Measurements from ENCODE around the gene TEAD1. TPM values are rescaled to one million over a fixed set of nuclear protein-coding genes. Genes with fewer than 3 reads are reported as not detected.

The TEAD1 gene
- total and polyA plus RNA-seq, 10 of the 15 experiments (the other 5 are each of a cell fraction or from before 2014, with no cell fraction given) = 0.01 to 0.59 (median 0.04) TPM; not detected in 6

DNA sequence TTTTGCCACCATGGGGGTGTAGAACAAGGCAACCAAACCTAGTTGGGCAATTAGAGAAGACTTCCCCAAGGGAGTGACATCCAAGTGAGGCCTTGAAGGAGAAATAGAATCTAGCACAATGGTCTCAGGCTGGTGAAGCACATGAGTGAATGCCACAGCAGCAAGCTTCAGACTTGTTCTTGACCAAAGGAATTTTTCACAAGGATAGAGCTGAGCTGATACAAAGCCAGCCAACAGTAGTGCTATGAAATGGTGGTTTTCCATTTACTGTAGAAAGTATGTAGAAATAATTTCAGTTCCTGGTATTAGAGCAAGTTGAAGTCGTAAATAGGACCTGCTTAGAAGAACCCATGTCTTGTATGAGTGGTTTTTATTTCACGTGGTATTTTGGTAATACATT lies 186.6 kb downstream of the TEAD1 start:
- no peaks in the 10 kb centered on the region for H3K36me3 ChIP-seq (ENCODE audit: control insufficient read depth in 2 of 2, insufficient read depth in 2 of 2, low read length in 1 of 2)
- SMC1A ChIA-PET (ENCODE audit: uncharacterized antibody, unreplicated experiment) = no interaction called here
- FAIRE-seq = no peak
- H3K9me3 ChIP-seq (replicated peaks; ENCODE audit: control insufficient read depth, insufficient read depth, low read length) = no peaks in the 10 kb centered on the region
- no TSS peak for BruUV-seq (replicated peaks)
- H3K79me2 ChIP-seq (ENCODE audit: control insufficient read depth, insufficient read depth, low read length) = no peaks in the 10 kb centered on the region
- H3K4me2 ChIP-seq (ENCODE audit: control insufficient read depth, insufficient read depth) = no peak overlapping the region
- H3K4me1 ChIP-seq (ENCODE audit: control insufficient read depth, insufficient read depth, low read length) = no peaks in the 10 kb centered on the region
- no peak for TF ChIP-seq EGR1 (IDR thresholded peaks at IDR 0.05; ENCODE audit: borderline replicate concordance in 1 of 2, low read depth in 2 of 2, low read length in 2 of 2)
- no peak for TF ChIP-seq SP1 (IDR thresholded peaks at IDR 0.05; ENCODE audit: low read depth, low read length)
- no peak for TF ChIP-seq ZNF622 (IDR thresholded peaks at IDR 0.05)
- no peak for TF ChIP-seq TCF3 (IDR thresholded peaks at IDR 0.05; ENCODE audit: borderline replicate concordance, insufficient read depth, low read depth, low read length)
- no peak for TF ChIP-seq ETV6 (conservative IDR thresholded peaks at IDR 0.05 in 1 of 2, IDR thresholded peaks at IDR 0.05 in 1 of 2; ENCODE audit: borderline replicate concordance in 1 of 2, low read depth in 1 of 2)
- TF ChIP-seq ASH2L (IDR thresholded peaks at IDR 0.05; ENCODE audit: borderline replicate concordance, low read depth) = no peak
- no peak for TF ChIP-seq IKZF1 (conservative IDR thresholded peaks at IDR 0.05)
- no peak for ATAC-seq
- RAD21 ChIA-PET (ENCODE audit: unreplicated experiment) = no interaction called here
- CTCF ChIA-PET = interaction anchor here (0.7 kb wide), 1 partner anchor 347 kb away, joined by 4 read pairs; no protein-coding TSS in a partner anchor
- no peak overlapping the region for H3K27ac ChIP-seq (ENCODE audit: control insufficient read depth, insufficient read depth)
- H2AFZ ChIP-seq (ENCODE audit: control insufficient read depth, low read depth, low read length) = no peak overlapping the region
- H3K9ac ChIP-seq (ENCODE audit: control insufficient read depth, insufficient read depth, low read length) = no peak overlapping the region
- intact Hi-C loops (cut with micrococcal nuclease; ENCODE audit: unreplicated experiment) = no loop called here
- no peak overlapping the region for H3K4me3 ChIP-seq
- no peaks in the 10 kb centered on the region for H4K20me1 ChIP-seq (ENCODE audit: control insufficient read depth, insufficient read depth)
- in situ Hi-C loops (cut with MboI) = no loop called here
- H3K27me3 ChIP-seq (replicated peaks in 1 of 2; ENCODE audit: control insufficient read depth in 2 of 2, insufficient read depth in 2 of 2, low read length in 1 of 2) = no peaks in the 10 kb centered on the region
- POLR2A ChIA-PET = no interaction called here
- WGBS (ENCODE audit: insufficient coverage, insufficient replicate concordance, low lambda C conversion rate, missing lambda C conversion rate) = 16% methylated on average over 2 of the region's 2 CpGs
- DNase-seq (ENCODE audit: low read depth, low spot score) = no peak
